ENCODE data around the gene RALGAPA2. TPM values are rescaled to one million over a fixed set of nuclear protein-coding genes. Genes with fewer than 3 reads are reported as not detected.

RALGAPA2 gene
- total RNA-seq, 1 donor from 2014 or later = 16.5 TPM

GRCh38 chr20:20606050-20606449 is 106.4 kb downstream of the RALGAPA2 start:
- ATAC-seq = no peak
- intact Hi-C loops (cut with DNase I) = no loop called here
- DNase-seq (ENCODE audit: missing footprints) = no peak

GRCh38 chr20:20604907-20605306 is 107.5 kb downstream of the RALGAPA2 start:
- intact Hi-C loops (cut with DNase I) = no loop called here
- ATAC-seq = no peak
- DNase-seq (ENCODE audit: missing footprints) = no peak

- intact Hi-C loops (cut with DNase I) = no loop called here
These were observed 108.1 kb downstream of the RALGAPA2 start for GRCh38 chr20:20604357-20604756.

DNA sequence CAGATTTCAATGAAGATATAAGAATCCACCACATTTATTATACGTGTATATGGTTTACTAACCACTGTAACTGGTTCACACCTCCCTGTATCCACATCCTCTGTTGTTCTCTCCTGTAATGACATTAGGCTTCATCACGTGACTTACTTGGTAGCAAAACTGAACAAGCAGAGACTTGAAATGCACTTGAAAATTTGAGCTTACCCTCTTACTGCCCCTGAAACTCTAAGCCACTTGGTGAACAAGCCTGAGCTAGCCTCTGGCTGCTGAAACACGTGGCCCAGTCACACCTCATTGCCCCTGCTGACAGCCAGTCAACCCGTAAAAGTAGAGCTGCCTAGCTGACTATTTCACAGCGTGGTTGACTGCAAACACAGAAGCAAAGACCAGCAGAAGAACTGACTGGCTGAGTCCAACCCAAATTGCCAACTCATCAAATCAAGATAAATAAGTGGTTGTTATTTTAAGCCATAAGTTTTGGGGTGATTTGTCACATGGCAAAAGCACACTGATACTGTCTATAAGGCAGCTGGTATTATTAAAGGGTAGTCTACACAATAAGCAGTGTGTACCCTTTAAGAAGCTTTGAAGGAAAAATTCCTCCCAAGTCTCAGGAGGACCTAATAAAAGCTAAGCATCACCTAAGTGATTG is 109.0 kb downstream of the RALGAPA2 start:
- ATAC-seq (no peak), DNase-seq (ENCODE audit: missing footprints) (no peak)
- intact Hi-C loops (cut with DNase I) = no loop called here

More at GRCh38 chr20:20604357-20604756, 108.1 kb downstream of the RALGAPA2 start:
- ATAC-seq (no peak), DNase-seq (ENCODE audit: missing footprints) (no peak)

DNA sequence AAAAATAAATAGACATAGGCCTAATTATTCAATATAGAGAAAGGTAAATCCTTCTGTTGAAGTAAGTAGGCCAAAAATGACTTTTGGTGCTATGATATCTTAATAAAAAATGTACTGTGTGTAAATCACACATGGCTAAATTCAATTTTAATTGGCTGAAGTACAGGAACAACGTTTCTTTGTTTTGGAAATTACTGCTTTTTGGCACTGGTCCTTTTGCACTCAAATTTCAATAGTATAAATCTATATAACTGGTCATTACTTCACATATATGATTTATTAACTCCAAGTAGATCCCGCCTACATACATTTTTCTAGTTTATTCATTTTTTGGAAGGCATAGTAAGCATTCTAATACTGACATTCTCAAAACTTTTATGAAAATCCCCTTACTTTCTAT is 114.5 kb downstream of the RALGAPA2 start:
- DNase-seq (ENCODE audit: missing footprints) = no peak
- no peak for ATAC-seq
- intact Hi-C loops (cut with DNase I) = no loop called here

- DNase-seq (ENCODE audit: missing footprints) = no peak
- intact Hi-C loops (cut with DNase I) = no loop called here
- no peak for ATAC-seq
These were observed 118.3 kb downstream of the RALGAPA2 start for GRCh38 chr20:20594171-20594530.

GRCh38 chr20:20593447-20594170 is 118.8 kb downstream of the RALGAPA2 start:
- DNase-seq (ENCODE audit: missing footprints) = no peak
- intact Hi-C loops (cut with DNase I) = no loop called here
- ATAC-seq = peak; percentile 59

GRCh38 chr20:20585146-20585545 is 127.3 kb downstream of the RALGAPA2 start:
- DNase-seq (ENCODE audit: missing footprints) = no peak
- ATAC-seq = no peak
- intact Hi-C loops (cut with DNase I) = no loop called here

DNA sequence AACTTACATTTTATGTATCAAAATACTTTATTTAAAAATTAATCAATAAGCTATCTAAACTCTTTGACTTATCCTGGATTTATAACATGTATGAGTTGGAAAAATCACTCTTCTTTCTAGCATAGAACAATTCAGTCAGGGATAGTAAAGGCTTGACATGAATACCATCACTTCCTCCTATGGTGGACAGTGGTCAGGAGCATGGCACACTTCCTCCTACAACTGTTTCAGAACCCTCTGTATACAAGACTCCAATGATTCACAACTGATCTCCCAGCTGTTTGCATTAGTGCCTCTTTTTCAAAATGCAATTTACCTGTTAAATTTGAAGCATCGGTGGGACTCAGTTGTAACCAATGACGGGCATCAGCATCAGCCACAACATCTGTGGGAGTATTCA is 129.7 kb downstream of the RALGAPA2 start:
- DNase-seq (ENCODE audit: missing footprints) (no peak), ATAC-seq (no peak)
- intact Hi-C loops (cut with DNase I) = no loop called here

DNA sequence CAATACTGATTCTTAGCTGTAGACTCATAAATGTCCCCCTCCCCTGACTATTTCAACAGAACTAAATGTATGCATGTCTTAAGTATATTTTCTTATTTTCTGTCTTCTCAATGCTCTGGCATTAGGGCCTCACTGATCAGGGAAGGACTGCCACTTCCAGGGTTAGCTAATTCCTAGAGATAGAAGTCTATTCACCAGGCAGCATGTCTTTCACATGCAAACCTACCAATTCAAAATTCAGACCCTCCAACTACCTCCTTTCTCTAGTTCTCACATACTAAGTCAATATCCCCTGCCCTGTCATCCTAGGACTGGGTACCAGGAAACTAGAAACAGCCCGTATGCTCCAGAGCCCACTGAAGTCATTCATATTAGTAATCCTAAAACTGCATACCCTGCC is 132.3 kb downstream of the RALGAPA2 start:
- DNase-seq (ENCODE audit: missing footprints) (no peak), ATAC-seq (no peak)
- intact Hi-C loops (cut with DNase I) = no loop called here

DNA sequence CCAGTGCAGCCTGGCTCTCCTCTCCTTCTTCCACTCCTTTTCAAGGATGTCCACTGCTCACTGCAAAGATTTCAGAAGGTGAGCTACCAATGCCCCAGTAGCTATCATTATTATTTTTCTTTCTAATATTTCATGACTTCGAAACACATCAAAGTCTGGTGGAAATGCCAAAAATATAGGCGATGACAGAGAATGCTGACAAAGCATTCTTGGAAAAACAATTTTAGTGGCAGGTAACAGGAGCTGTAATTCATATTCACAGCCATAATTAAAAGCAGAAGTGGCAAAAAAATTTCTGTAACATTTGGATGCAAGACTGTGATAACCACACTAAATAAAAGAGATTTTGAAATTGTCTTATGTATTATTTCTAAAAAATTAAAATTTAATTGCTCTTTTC is 133.6 kb downstream of the RALGAPA2 start:
- no peak for DNase-seq (ENCODE audit: missing footprints)
- intact Hi-C loops (cut with DNase I) = no loop called here
- no peak for ATAC-seq

DNA sequence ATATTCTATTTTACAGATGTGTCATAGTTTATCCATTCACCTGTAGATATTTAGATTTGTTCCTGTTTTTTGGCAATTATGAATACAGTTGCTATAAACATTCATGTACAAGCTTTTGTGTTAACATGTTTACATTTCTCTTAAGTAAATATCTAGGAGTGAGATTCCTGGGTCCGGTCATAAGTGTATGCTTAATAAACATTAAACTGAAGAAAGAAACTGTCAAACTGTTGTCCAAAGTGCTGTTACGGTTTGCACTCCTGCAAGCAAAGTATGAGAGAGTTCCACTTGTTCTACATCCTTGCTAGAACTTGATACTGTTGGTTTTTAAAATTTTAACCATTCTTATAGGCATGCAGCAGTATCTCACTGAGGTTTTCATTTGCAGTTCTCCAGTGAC is 138.6 kb downstream of the RALGAPA2 start:
- no peak for DNase-seq (ENCODE audit: missing footprints)
- intact Hi-C loops (cut with DNase I) = no loop called here
- ATAC-seq = no peak

DNA sequence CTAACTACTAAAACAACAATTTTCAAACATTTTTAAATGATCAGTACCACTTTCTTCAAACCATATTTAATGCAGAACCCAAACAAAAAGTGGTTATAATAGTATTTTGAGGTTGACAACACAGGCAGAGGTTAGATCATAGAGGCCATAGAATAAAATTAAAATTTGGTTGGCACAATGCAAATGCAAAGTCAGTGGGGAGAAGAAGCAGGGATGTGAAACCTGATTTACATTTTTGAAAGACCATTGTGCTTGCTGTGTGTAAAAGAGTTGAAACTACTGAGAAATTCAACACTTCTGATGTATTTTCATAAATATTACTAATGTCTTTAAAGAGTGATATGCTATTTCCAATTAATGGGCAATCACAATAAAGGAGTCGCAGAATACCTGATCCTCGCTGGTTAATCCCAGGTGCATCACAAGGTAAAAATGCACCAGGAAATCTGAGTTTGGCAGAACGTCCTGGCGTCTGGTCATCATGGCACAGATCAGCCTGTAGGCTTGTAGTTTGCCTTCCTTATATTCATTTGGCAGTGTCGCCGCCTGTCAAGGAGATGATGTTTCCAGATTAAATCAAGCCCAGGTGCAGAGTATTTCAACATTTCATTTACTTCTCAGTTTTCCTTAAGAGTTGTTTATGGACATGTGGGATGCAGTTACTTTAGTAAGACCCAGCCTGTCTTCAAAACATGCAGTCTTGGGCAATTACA is 141.2 kb downstream of the RALGAPA2 start:
- intact Hi-C loops (cut with DNase I) = no loop called here

GRCh38 chr20:20568604-20569205 is 143.7 kb downstream of the RALGAPA2 start:
- intact Hi-C loops (cut with DNase I) = loop anchor here (2.0 to 5.0 kb wide), 2 partner anchors 208 to 486 kb away; no protein-coding TSS in a partner anchor
- no peak for ATAC-seq

More for the DNA sequence above, 141.2 kb downstream of the RALGAPA2 start:
- DNase-seq (ENCODE audit: missing footprints) (no peak), ATAC-seq (no peak)

DNA sequence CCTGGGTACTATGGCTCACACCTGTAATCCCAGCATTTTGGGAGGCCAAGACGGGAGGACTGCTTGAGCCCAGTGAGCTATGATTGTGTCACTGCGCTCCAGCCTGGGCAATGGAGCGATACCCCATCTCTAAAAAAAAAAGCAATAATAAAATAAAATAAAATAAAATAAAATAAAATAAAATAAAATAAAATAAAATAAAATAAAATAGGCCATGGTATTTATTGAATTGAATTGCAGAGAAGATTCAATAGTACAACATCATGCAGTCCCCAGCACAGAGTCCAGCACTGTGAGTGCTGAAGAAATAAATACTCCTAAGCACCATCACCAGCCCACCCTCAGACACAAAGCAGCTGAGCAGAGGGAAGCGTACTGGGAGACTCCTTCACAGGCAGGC is 144.7 kb downstream of the RALGAPA2 start:
- ATAC-seq (no peak), DNase-seq (ENCODE audit: missing footprints) (no peak)
- intact Hi-C loops (cut with DNase I) = loop anchor here (2.0 to 5.0 kb wide), 2 partner anchors 207 to 485 kb away; no protein-coding TSS in a partner anchor

More at GRCh38 chr20:20568604-20569205, 143.7 kb downstream of the RALGAPA2 start:
- DNase-seq (ENCODE audit: missing footprints) = no peak

GRCh38 chr20:20566516-20566915 is 145.9 kb downstream of the RALGAPA2 start:
- intact Hi-C loops (cut with DNase I) = loop anchor here (5.0 kb wide), 1 partner anchor 484 kb away; no protein-coding TSS in a partner anchor
- no peak for DNase-seq (ENCODE audit: missing footprints)
- no peak for ATAC-seq

DNA sequence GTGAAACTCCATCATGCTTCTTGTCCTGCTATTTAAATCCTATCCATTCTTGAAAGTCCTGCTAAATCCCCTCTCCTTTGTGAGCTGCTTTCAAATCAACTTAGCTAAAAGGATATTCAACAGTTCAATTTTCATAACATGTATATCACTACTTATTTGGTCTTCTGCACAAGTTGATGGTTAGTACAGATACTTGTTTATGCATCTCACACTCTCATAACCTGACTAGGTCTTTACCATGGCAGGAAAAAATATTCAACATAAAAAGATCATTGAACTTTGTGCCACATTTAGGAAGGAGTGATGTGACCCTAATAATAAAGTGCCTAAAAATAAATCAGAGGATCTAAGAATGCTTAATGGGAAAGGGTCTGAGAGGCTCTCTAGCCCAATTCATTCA is 148.2 kb downstream of the RALGAPA2 start:
- intact Hi-C loops (cut with DNase I) = no loop called here
- ATAC-seq (no peak), DNase-seq (ENCODE audit: missing footprints) (no peak)

GRCh38 chr20:20562507-20562906 is 149.9 kb downstream of the RALGAPA2 start:
- intact Hi-C loops (cut with DNase I) = no loop called here
- ATAC-seq = no peak
- no peak for DNase-seq (ENCODE audit: missing footprints)

DNA sequence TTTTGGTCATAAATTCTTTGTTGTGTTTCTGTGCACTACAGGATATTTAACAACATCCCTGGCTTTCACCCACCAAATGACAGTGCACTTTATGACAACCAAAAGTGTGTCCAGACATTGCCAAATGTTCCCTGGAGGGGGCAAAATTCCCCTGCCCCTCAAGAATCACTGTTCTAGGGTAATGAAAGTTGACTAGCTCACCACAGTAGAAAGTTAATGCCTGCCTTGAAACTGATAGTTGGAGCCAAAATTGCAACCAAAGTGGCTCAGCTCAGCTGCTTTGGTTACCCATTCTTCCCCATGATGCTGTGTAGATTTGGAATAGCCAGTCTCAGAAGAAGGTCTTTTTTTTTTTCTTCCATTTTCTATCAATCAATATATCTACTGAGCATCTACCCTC is 150.6 kb downstream of the RALGAPA2 start:
- DNase-seq (ENCODE audit: missing footprints) (no peak), ATAC-seq (no peak)
- intact Hi-C loops (cut with DNase I) = no loop called here

All from Right ventricle myocardium inferior (tissue), 1 donor.